ENCODE measurements around the gene KCTD4. TPM values are rescaled to one million over a fixed set of nuclear protein-coding genes. Genes with fewer than 3 reads are reported as not detected.

Gene KCTD4
- total RNA-seq, 1 experiment from 2014 or later, result 0.79 TPM

DNA sequence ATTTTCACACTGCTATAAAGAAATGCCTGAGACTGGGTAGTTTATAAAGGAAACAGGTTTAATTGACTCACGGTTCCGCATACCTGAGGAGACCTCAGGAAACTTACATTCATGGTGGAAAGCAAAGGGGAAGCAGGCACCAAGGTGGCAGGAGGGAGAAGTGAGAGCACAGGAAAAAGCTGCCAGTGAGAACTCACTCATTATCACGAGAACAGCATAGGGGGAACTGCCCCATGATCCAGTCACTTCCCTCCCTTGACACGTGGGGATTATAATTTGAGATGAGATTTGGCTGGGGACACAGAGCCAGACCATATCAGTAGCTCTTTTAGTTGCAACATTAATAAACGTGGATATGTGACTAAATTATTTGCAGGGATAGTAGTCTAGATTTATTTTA, 4.3 kb upstream of the KCTD4 start:
- ChIA-PET POLR2A (interaction anchor here (0.8 to 7.4 kb wide), 14 partner anchors 10 to 136 kb away, joined by 3 to 153 read pairs (median 4); partner anchors contain the start of genes GTF2F2 and TPT1), CTCF (interaction anchor here (0.6 to 3.9 kb wide), 10 partner anchors 10 to 163 kb away, joined by 3 to 18 read pairs (median 3); no protein-coding TSS in a partner anchor)
- Mint-ChIP-seq H3K4me3 (ENCODE audit: unreplicated experiment) (no peak overlapping the region), H3K27me3 (ENCODE audit: insufficient read depth, unreplicated experiment) (no peaks in the 10 kb centered on the region), H3K36me3 (ENCODE audit: insufficient read depth, unreplicated experiment) (peaks cover 18% of the 10 kb centered on the region), H3K9me3 (ENCODE audit: unreplicated experiment) (no peaks in the 10 kb centered on the region), H3K27ac (ENCODE audit: low read depth, unreplicated experiment) (peak overlapping the region; percentile 80), H3K4me1 (ENCODE audit: insufficient read depth, unreplicated experiment) (peaks cover 47% of the 10 kb centered on the region)
- DNase-seq (ENCODE audit: unreplicated experiment), result no peak
- intact Hi-C loops (cut with micrococcal nuclease), result loop anchor here (5.0 kb wide), 1 partner anchor 37 kb away; no protein-coding TSS in a partner anchor
- TF ChIP-seq, protein P1, sequence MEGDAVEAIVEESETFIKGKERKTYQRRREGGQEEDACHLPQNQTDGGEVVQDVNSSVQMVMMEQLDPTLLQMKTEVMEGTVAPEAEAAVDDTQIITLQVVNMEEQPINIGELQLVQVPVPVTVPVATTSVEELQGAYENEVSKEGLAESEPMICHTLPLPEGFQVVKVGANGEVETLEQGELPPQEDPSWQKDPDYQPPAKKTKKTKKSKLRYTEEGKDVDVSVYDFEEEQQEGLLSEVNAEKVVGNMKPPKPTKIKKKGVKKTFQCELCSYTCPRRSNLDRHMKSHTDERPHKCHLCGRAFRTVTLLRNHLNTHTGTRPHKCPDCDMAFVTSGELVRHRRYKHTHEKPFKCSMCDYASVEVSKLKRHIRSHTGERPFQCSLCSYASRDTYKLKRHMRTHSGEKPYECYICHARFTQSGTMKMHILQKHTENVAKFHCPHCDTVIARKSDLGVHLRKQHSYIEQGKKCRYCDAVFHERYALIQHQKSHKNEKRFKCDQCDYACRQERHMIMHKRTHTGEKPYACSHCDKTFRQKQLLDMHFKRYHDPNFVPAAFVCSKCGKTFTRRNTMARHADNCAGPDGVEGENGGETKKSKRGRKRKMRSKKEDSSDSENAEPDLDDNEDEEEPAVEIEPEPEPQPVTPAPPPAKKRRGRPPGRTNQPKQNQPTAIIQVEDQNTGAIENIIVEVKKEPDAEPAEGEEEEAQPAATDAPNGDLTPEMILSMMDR (IDR thresholded peaks at IDR 0.05; ENCODE audit: unreplicated experiment), result no peak
- no TSS peak for BruUV-seq (replicated peaks)

DNA sequence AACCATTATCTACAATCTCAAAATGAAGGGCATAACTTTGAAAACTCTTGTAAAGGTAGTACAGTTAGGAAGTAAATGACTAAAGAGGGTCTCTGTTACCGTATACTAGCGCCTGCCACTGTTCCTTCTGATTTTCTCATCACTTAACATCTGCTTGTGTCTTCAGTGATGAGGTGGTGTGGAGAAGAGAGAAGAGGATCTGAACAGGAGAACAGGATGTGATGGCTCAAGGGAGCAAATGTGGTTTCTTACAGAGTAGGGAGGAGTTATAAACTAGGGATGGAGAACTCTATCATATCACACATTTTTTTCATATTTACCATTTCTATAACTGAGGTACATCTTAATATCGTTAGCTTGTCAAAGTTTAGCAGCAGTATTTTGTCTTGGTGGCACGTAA, 1.1 kb downstream of the KCTD4 start:
- H3K9me3 Mint-ChIP-seq (ENCODE audit: unreplicated experiment), result no peaks in the 10 kb centered on the region
- no peaks in the 10 kb centered on the region for H3K27me3 Mint-ChIP-seq (ENCODE audit: insufficient read depth, unreplicated experiment)
- ChIA-PET CTCF (interaction anchor here (1.4 to 2.6 kb wide), 2 partner anchors 81 to 153 kb away, joined by 10 to 21 read pairs; no protein-coding TSS in a partner anchor), POLR2A (interaction anchor here (0.6 to 10.5 kb wide), 9 partner anchors 7 to 81 kb away, joined by 3 to 153 read pairs (median 7); no protein-coding TSS in a partner anchor)
- intact Hi-C loops (cut with micrococcal nuclease), result no loop called here
- H3K4me3 Mint-ChIP-seq (ENCODE audit: unreplicated experiment), result no peak overlapping the region
- no peak overlapping the region for H3K27ac Mint-ChIP-seq (ENCODE audit: low read depth, unreplicated experiment)
- peaks cover 31% of the 10 kb centered on the region for H3K4me1 Mint-ChIP-seq (ENCODE audit: insufficient read depth, unreplicated experiment)
- BruUV-seq (replicated peaks), result no TSS peak
- TF ChIP-seq, protein P1 (IDR thresholded peaks at IDR 0.05; ENCODE audit: unreplicated experiment), result no peak
- no peak for DNase-seq (ENCODE audit: unreplicated experiment)
- peaks cover 7% of the 10 kb centered on the region for H3K36me3 Mint-ChIP-seq (ENCODE audit: insufficient read depth, unreplicated experiment)

DNA sequence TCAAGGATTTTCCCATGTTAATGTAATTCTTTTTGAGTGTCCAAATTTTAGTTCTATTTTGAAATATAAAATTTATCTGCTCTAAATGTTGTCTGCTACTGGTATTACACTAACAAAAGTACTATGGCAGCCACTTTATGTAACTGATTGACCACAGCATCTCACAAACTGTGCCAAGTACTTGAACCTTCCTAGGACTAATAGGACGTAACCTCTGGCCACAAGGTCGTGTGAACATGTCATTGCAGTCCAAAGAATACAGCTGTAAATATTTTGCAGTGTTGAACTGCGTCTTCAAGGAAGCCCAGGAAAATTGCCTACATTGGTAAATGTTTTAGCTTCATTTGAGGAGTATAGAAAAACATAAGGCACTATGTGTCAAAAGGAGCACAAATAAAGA, 1.9 kb downstream of the KCTD4 start:
- intact Hi-C loops (cut with micrococcal nuclease), result no loop called here
- H3K9me3 Mint-ChIP-seq (ENCODE audit: unreplicated experiment), result no peaks in the 10 kb centered on the region
- POLR2A ChIA-PET, result interaction anchor here (0.7 to 10.5 kb wide), 8 partner anchors 7 to 82 kb away, joined by 3 to 153 read pairs (median 6); no protein-coding TSS in a partner anchor

DNA sequence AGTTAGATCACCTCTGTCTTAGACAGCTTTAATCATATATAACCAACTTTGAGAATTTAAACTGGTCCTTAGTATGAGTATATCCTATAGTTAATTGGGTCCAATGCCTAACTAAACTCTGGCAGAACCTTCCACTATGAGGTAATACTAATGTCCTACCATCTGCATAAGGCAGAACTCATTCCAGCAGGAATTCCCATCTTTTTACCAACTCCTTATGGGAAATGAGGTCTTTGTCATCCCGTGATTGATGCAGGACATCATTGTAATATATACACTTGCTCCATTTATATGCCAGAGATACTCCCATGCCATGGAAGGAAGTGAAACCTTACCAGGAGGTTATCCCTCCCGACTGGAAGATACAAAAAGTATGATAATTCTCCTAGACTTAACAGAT, 2.8 kb downstream of the KCTD4 start:
- CTCF ChIA-PET, result interaction anchor here (0.6 to 2.6 kb wide), 2 partner anchors 83 to 143 kb away, joined by 4 to 21 read pairs; no protein-coding TSS in a partner anchor
- Mint-ChIP-seq H3K4me3 (ENCODE audit: unreplicated experiment) (no peak overlapping the region), H3K27me3 (ENCODE audit: insufficient read depth, unreplicated experiment) (no peaks in the 10 kb centered on the region), H3K36me3 (ENCODE audit: insufficient read depth, unreplicated experiment) (peaks cover 7% of the 10 kb centered on the region), H3K9me3 (ENCODE audit: unreplicated experiment) (no peaks in the 10 kb centered on the region), H3K4me1 (ENCODE audit: insufficient read depth, unreplicated experiment) (peaks cover 38% of the 10 kb centered on the region), H3K27ac (ENCODE audit: low read depth, unreplicated experiment) (no peak overlapping the region)
- POLR2A ChIA-PET, result interaction anchor here (0.9 to 10.5 kb wide), 8 partner anchors 8 to 83 kb away, joined by 3 to 153 read pairs (median 8); partner anchors contain the start of gene GTF2F2
- TF ChIP-seq, protein P1 (IDR thresholded peaks at IDR 0.05; ENCODE audit: unreplicated experiment), result no peak
- BruUV-seq (replicated peaks), result no TSS peak
- DNase-seq (ENCODE audit: unreplicated experiment), result no peak
- intact Hi-C loops (cut with micrococcal nuclease), result no loop called here

More for the DNA sequence above, 1.9 kb downstream of the KCTD4 start:
- H3K4me3 Mint-ChIP-seq (ENCODE audit: unreplicated experiment), result no peak overlapping the region
- CTCF ChIA-PET, result interaction anchor here (0.6 to 2.6 kb wide), 3 partner anchors 82 to 152 kb away, joined by 3 to 21 read pairs (median 10); no protein-coding TSS in a partner anchor
- TF ChIP-seq, protein P1 (IDR thresholded peaks at IDR 0.05; ENCODE audit: unreplicated experiment), result no peak
- DNase-seq (ENCODE audit: unreplicated experiment), result no peak
- no peak overlapping the region for H3K27ac Mint-ChIP-seq (ENCODE audit: low read depth, unreplicated experiment)
- no peaks in the 10 kb centered on the region for H3K27me3 Mint-ChIP-seq (ENCODE audit: insufficient read depth, unreplicated experiment)
- peaks cover 7% of the 10 kb centered on the region for H3K36me3 Mint-ChIP-seq (ENCODE audit: insufficient read depth, unreplicated experiment)
- no TSS peak for BruUV-seq (replicated peaks)
- H3K4me1 Mint-ChIP-seq (ENCODE audit: insufficient read depth, unreplicated experiment), result peaks cover 34% of the 10 kb centered on the region

Measured in MCF 10A (cell line).